Measurements from ENCODE around the gene NEURL3. TPM values are rescaled to one million over a fixed set of nuclear protein-coding genes. Genes with fewer than 3 reads are reported as not detected.
"Not testable (repeated sequence)": the region's sequence is repeated elsewhere in the genome, so short reads cannot be mapped to it uniquely, and the experiment has no call there.

Gene NEURL3
- total RNA-seq, 5 donors from 2014 or later (not counting 1 experiment from before 2014, with no cell fraction given) = 0.23 TPM; not detected in 4

- Histone ChIP-seq H3K4me1 (ENCODE audit: control insufficient read depth in 1 of 2, extremely low read depth in 1 of 2, insufficient read depth in 2 of 2, low read length in 2 of 2) (no peaks in the 10 kb centered on the region), H3K36me3 (ENCODE audit: control insufficient read depth in 2 of 2, extremely low read depth in 1 of 2, insufficient read depth in 1 of 2, low read length in 1 of 2) (no peaks in the 10 kb centered on the region), H3K9me3 (no peaks in the 10 kb centered on the region), H3K4me3 (ENCODE audit: control insufficient read depth in 1 of 2, extremely low read depth in 1 of 2, low read length in 1 of 2) (no peak overlapping the region), H3K27ac (ENCODE audit: low read length) (no peak overlapping the region), H3K27me3 (replicated peaks in 1 of 2; ENCODE audit: control insufficient read depth in 2 of 2, extremely low read depth in 1 of 2, insufficient read depth in 2 of 2, low read length in 1 of 2) (no peaks in the 10 kb centered on the region)
- CTCF ChIA-PET = interaction anchor here in 1 of 2 donors (0.7 kb wide), 1 partner anchor 11 kb away, joined by 3 read pairs; no protein-coding TSS in a partner anchor
- H3K9me3 Mint-ChIP-seq = no peaks in the 10 kb centered on the region
- no peak overlapping the region for H3K4me3 Mint-ChIP-seq
- WGBS (ENCODE audit: insufficient coverage) = no CpG with 5 or more reads among the region's 2 CpGs
- no peaks in the 10 kb centered on the region for H3K27me3 Mint-ChIP-seq
- ATAC-seq (replicated peaks in 1 of 4) = no peak
- DNase-seq = no peak
- POLR2A ChIA-PET = interaction anchor here in 1 of 2 donors (0.6 kb wide), 1 partner anchor 48 kb away, joined by 4 read pairs; no protein-coding TSS in a partner anchor
- no peak overlapping the region for H3K27ac Mint-ChIP-seq
- H3K36me3 Mint-ChIP-seq = no peaks in the 10 kb centered on the region
- no peaks in the 10 kb centered on the region for H3K4me1 Mint-ChIP-seq
These were observed 42.0 kb downstream of the NEURL3 start for GRCh38 chr2:96463119-96463518.

- DNase-seq; H3K27me3 ChIP-seq (replicated peaks in 1 of 2; ENCODE audit: control insufficient read depth in 2 of 2, extremely low read depth in 1 of 2, insufficient read depth in 2 of 2, low read length in 1 of 2); H3K9me3 ChIP-seq; H3K36me3 ChIP-seq (ENCODE audit: control insufficient read depth in 2 of 2, extremely low read depth in 1 of 2, insufficient read depth in 1 of 2, low read length in 1 of 2); H3K4me3 Mint-ChIP-seq; H3K9me3 Mint-ChIP-seq; H3K4me1 ChIP-seq (ENCODE audit: control insufficient read depth in 1 of 2, extremely low read depth in 1 of 2, insufficient read depth in 2 of 2, low read length in 2 of 2); H3K27ac ChIP-seq (ENCODE audit: low read length); H3K27ac Mint-ChIP-seq; H3K36me3 Mint-ChIP-seq; H3K4me1 Mint-ChIP-seq; CTCF ChIA-PET; H3K4me3 ChIP-seq (ENCODE audit: control insufficient read depth in 1 of 2, extremely low read depth in 1 of 2, low read length in 1 of 2); ATAC-seq (replicated peaks in 1 of 4); POLR2A ChIA-PET; H3K27me3 Mint-ChIP-seq: not testable (repeated sequence)
- WGBS (ENCODE audit: insufficient coverage) = no CpG with 5 or more reads among the region's 30 CpGs
These were observed 43.5 kb downstream of the NEURL3 start for GRCh38 chr2:96461616-96462015.

DNA sequence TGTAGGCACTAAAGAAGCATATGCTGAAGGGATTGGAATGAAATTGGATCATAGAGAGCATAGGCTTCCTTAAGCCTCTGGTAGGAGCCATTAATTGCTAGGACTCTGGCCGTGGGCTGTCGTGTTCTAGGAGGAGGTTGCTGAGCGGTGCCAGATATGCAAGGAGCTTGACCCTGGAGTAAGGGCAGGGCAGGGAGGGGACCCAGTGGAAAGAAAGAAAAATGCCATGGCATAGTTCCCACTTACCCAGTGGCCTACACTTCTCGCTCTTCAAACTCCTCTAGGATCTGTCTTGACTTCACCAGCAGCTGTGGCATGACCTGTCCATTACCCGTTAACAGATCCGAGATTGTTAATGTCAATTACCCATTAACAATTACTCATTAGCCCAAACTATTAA lies 53.1 kb downstream of the NEURL3 start:
- ATAC-seq (replicated peaks in 1 of 4) (no peak), DNase-seq (no peak)
- Histone ChIP-seq H3K27me3 (replicated peaks in 1 of 2; ENCODE audit: control insufficient read depth in 2 of 2, extremely low read depth in 1 of 2, insufficient read depth in 2 of 2, low read length in 1 of 2) (peaks cover 0 to 16% of the 10 kb centered on the region in 2 experiments), H3K4me3 (ENCODE audit: control insufficient read depth in 1 of 2, extremely low read depth in 1 of 2, low read length in 1 of 2) (no peak overlapping the region), H3K36me3 (ENCODE audit: control insufficient read depth in 2 of 2, extremely low read depth in 1 of 2, insufficient read depth in 1 of 2, low read length in 1 of 2) (no peaks in the 10 kb centered on the region), H3K4me1 (ENCODE audit: control insufficient read depth in 1 of 2, extremely low read depth in 1 of 2, insufficient read depth in 2 of 2, low read length in 2 of 2) (no peaks in the 10 kb centered on the region), H3K9me3 (no peaks in the 10 kb centered on the region), H3K27ac (ENCODE audit: low read length) (no peak overlapping the region)
- H3K4me3 Mint-ChIP-seq = no peak overlapping the region
- H3K27me3 Mint-ChIP-seq = peaks cover 0 to 3% of the 10 kb centered on the region in 2 donors
- no peaks in the 10 kb centered on the region for H3K36me3 Mint-ChIP-seq
- H3K4me1 Mint-ChIP-seq = no peaks in the 10 kb centered on the region
- WGBS (ENCODE audit: insufficient coverage) = 92% methylated on average over 3 of the region's 6 CpGs
- CTCF ChIA-PET = no interaction called here
- POLR2A ChIA-PET = no interaction called here
- H3K27ac Mint-ChIP-seq = no peak overlapping the region
- H3K9me3 Mint-ChIP-seq = no peaks in the 10 kb centered on the region

GRCh38 chr2:96449637-96450036 lies 55.5 kb downstream of the NEURL3 start:
- no peak overlapping the region for H3K27ac ChIP-seq (ENCODE audit: low read length)
- 63% methylated on average over 4 of the region's 6 CpGs for WGBS (ENCODE audit: insufficient coverage)
- no peaks in the 10 kb centered on the region for H3K4me1 ChIP-seq (ENCODE audit: control insufficient read depth in 1 of 2, extremely low read depth in 1 of 2, insufficient read depth in 2 of 2, low read length in 2 of 2)
- POLR2A ChIA-PET = no interaction called here
- Mint-ChIP-seq H3K36me3 (no peaks in the 10 kb centered on the region), H3K9me3 (no peaks in the 10 kb centered on the region), H3K27ac (no peak overlapping the region), H3K4me1 (no peaks in the 10 kb centered on the region), H3K4me3 (no peak overlapping the region), H3K27me3 (peaks cover 0 to 3% of the 10 kb centered on the region in 2 donors)
- H3K4me3 ChIP-seq (ENCODE audit: control insufficient read depth in 1 of 2, extremely low read depth in 1 of 2, low read length in 1 of 2) = no peak overlapping the region
- H3K36me3 ChIP-seq (ENCODE audit: control insufficient read depth in 2 of 2, extremely low read depth in 1 of 2, insufficient read depth in 1 of 2, low read length in 1 of 2) = no peaks in the 10 kb centered on the region
- H3K27me3 ChIP-seq (replicated peaks in 1 of 2; ENCODE audit: control insufficient read depth in 2 of 2, extremely low read depth in 1 of 2, insufficient read depth in 2 of 2, low read length in 1 of 2) = peaks cover 0 to 9% of the 10 kb centered on the region in 2 experiments
- H3K9me3 ChIP-seq = no peaks in the 10 kb centered on the region
- ATAC-seq (replicated peaks in 1 of 4) (no peak), DNase-seq (no peak)
- CTCF ChIA-PET = no interaction called here

DNA sequence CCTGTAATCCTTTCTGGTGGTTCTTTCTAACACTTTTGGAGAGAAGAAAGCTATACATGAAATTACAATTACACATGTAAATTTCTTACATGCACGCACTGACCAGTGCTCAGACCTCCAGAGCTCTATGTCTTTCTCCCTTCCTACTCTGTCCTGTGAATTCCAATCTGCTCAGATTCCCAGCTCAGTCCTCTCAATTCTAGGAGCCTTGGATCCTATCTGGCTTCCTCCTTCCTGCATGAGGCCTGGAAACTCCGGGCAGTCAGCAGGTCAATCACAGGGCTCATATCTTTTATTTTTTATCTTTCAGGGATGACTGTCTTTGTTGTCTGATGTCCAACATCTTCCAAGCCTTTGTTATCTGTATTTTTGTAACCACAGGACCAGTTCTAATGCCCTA lies 56.0 kb downstream of the NEURL3 start:
- H3K4me3 Mint-ChIP-seq = no peak overlapping the region
- peaks cover 0 to 3% of the 10 kb centered on the region in 2 donors for H3K27me3 Mint-ChIP-seq
- no peak for DNase-seq
- H3K36me3 ChIP-seq (ENCODE audit: control insufficient read depth in 2 of 2, extremely low read depth in 1 of 2, insufficient read depth in 1 of 2, low read length in 1 of 2) = no peaks in the 10 kb centered on the region
- no peak overlapping the region for H3K4me3 ChIP-seq (ENCODE audit: control insufficient read depth in 1 of 2, extremely low read depth in 1 of 2, low read length in 1 of 2)
- CTCF ChIA-PET = no interaction called here
- no peaks in the 10 kb centered on the region for H3K36me3 Mint-ChIP-seq
- no peaks in the 10 kb centered on the region for H3K4me1 ChIP-seq (ENCODE audit: control insufficient read depth in 1 of 2, extremely low read depth in 1 of 2, insufficient read depth in 2 of 2, low read length in 2 of 2)
- WGBS (ENCODE audit: insufficient coverage) = 72% methylated on average over 2 of the region's 2 CpGs
- no peak for ATAC-seq (replicated peaks in 1 of 4)
- H3K4me1 Mint-ChIP-seq = no peaks in the 10 kb centered on the region
- H3K27me3 ChIP-seq (replicated peaks in 1 of 2; ENCODE audit: control insufficient read depth in 2 of 2, extremely low read depth in 1 of 2, insufficient read depth in 2 of 2, low read length in 1 of 2) = peaks cover 0 to 7% of the 10 kb centered on the region in 2 experiments
- no peak overlapping the region for H3K27ac Mint-ChIP-seq
- H3K9me3 Mint-ChIP-seq = no peaks in the 10 kb centered on the region
- POLR2A ChIA-PET = no interaction called here
- H3K9me3 ChIP-seq = no peaks in the 10 kb centered on the region
- H3K27ac ChIP-seq (ENCODE audit: low read length) = no peak overlapping the region

- ChIA-PET CTCF (no interaction called here), POLR2A (no interaction called here)
These were observed 57.4 kb downstream of the NEURL3 start for GRCh38 chr2:96447726-96448125.

More at GRCh38 chr2:96447726-96448125, 57.4 kb downstream of the NEURL3 start:
- Histone ChIP-seq H3K27me3 (replicated peaks in 1 of 2; ENCODE audit: control insufficient read depth in 2 of 2, extremely low read depth in 1 of 2, insufficient read depth in 2 of 2, low read length in 1 of 2) (peaks cover 0 to 3% of the 10 kb centered on the region in 2 experiments), H3K4me3 (ENCODE audit: control insufficient read depth in 1 of 2, extremely low read depth in 1 of 2, low read length in 1 of 2) (no peak overlapping the region), H3K36me3 (ENCODE audit: control insufficient read depth in 2 of 2, extremely low read depth in 1 of 2, insufficient read depth in 1 of 2, low read length in 1 of 2) (no peaks in the 10 kb centered on the region), H3K4me1 (ENCODE audit: control insufficient read depth in 1 of 2, extremely low read depth in 1 of 2, insufficient read depth in 2 of 2, low read length in 2 of 2) (no peaks in the 10 kb centered on the region), H3K27ac (ENCODE audit: low read length) (no peak overlapping the region), H3K9me3 (no peaks in the 10 kb centered on the region)
- ATAC-seq (replicated peaks in 1 of 4) = no peak
- no peak overlapping the region for H3K4me3 Mint-ChIP-seq
- no peaks in the 10 kb centered on the region for H3K9me3 Mint-ChIP-seq
- no peak overlapping the region for H3K27ac Mint-ChIP-seq
- H3K36me3 Mint-ChIP-seq = no peaks in the 10 kb centered on the region
- no peaks in the 10 kb centered on the region for H3K4me1 Mint-ChIP-seq
- no peaks in the 10 kb centered on the region for H3K27me3 Mint-ChIP-seq
- no peak for DNase-seq

Measured in T-cell (primary cell).